Muscle of leg (tissue), 16 donors: ENCODE results near the gene KRT4. TPM values are rescaled to one million over a fixed set of nuclear protein-coding genes. Genes with fewer than 3 reads are reported as not detected.
"Not testable (repeated sequence)": the region's sequence is repeated elsewhere in the genome, so short reads cannot be mapped to it uniquely, and the experiment has no call there.

Experiments used
- DNase-seq: peaks from one replicate; pipeline ENCODE4 v3.0.0; 2013
- H3K27ac ChIP-seq: one replicate; pipeline ENCODE4 v1.5.1; 2013; ENCODE audit warnings: mild to moderate bottlenecking, low read length, control low read depth
- H3K27me3 ChIP-seq: one replicate; pipeline ENCODE4 v1.6.1; 2013; ENCODE audit warnings: low read length; ENCODE audit not compliant: control insufficient read depth, insufficient read depth
- H3K36me3 ChIP-seq: one replicate; pipeline ENCODE4 v1.6.1; 2013; ENCODE audit warnings: low read length; ENCODE audit not compliant: control insufficient read depth, insufficient read depth
- H3K4me1 ChIP-seq: one replicate; pipeline ENCODE4 v1.6.1; 2013; ENCODE audit warnings: low read length; ENCODE audit not compliant: control insufficient read depth, insufficient read depth
- H3K4me3 ChIP-seq: one replicate; pipeline ENCODE4 v1.5.1; 2013; ENCODE audit warnings: low read length, control low read depth
- H3K9me3 ChIP-seq: replicated peaks from 2 replicates; pipeline ENCODE4 v1.6.1; 2013; ENCODE audit warnings: low read depth, low read length; ENCODE audit not compliant: control insufficient read depth
- WGBS: methylation state at CpG from one replicate; pipeline ENCODE4 v1.1.5; 2013; ENCODE audit warnings: missing lambda C conversion rate; ENCODE audit not compliant: insufficient coverage; 5-methylcytosine and 5-hydroxymethylcytosine counted together
- long read RNA-seq, 11 donors: transcript quantifications; one replicate each; lab custom pipeline, GENCODE V29; 2026
- polyA plus RNA-seq, 8 donors: library from polyadenylated mRNA; unstranded; fragments of 120-200 nt; gene quantifications; one replicate each; pipeline versions ENCODE4 v1.2.1 to v1.2.3, GENCODE V29; 2013; ENCODE audit warnings: inconsistent platforms in 1 of 8, low replicate concordance in 1 of 8; ENCODE audit not compliant: insufficient read length in 8 of 8, insufficient read depth in 1 of 8
- total RNA-seq: library from RNA; stranded (reverse); fragments of 120-200 nt; gene quantifications from one replicate; pipeline ENCODE4 v1.2.4, GENCODE V29; 2013

The KRT4 gene
- 0.04 TPM for total RNA-seq
- polyA plus RNA-seq = 100 to 1,000 TPM in 1 of 8 donors, 1 to 10 TPM in 1, under 1 TPM in 5, not detected in 1; 0.04 to 178 (median 0.50) TPM
- long read RNA-seq, donor 1 = 0 reads
- long read RNA-seq, donor 2 = 0 reads
- long read RNA-seq, donor 3 = 0 reads
- long read RNA-seq, donor 4 = 0 reads
- long read RNA-seq, donor 5, partial matches to known transcripts = 0 of 1 reads
- long read RNA-seq, donor 5, other reads (novel, unspliced or antisense) = 0 of 1 reads
- long read RNA-seq, donor 6 = 0 reads
- long read RNA-seq, donor 7 = 0 reads
- long read RNA-seq, donor 8 = 0 reads
- long read RNA-seq, donor 9 = 0 reads
- long read RNA-seq, donor 10 = 0 reads
- long read RNA-seq, donor 11 = 0 reads

GRCh38 chr12:52813885-52814709 is at the start of gene KRT4:
TSS of gene KRT4 (minus strand) at chr12:52814116. CDS start at chr12:52814058, 58 bp downstream.
- no peak for DNase-seq
- H3K4me1 ChIP-seq = peaks cover 7% of the 10 kb centered on the region
- H3K9me3 ChIP-seq = no peaks in the 10 kb centered on the region
- WGBS = 74% methylated on average over 10 of the region's 15 CpGs
- H3K27me3 ChIP-seq = peaks cover 15% of the 10 kb centered on the region
- H3K27ac ChIP-seq = no peak within 1 kb of the TSS
- H3K4me3 ChIP-seq = no peak within 1 kb of the TSS
- H3K36me3 ChIP-seq = no peaks in the 10 kb centered on the region

- WGBS = 80% methylated on average over 1 of the region's 2 CpGs
Measured at GRCh38 chr12:52862023-52862422, 48.1 kb upstream of the KRT4 start.

DNA sequence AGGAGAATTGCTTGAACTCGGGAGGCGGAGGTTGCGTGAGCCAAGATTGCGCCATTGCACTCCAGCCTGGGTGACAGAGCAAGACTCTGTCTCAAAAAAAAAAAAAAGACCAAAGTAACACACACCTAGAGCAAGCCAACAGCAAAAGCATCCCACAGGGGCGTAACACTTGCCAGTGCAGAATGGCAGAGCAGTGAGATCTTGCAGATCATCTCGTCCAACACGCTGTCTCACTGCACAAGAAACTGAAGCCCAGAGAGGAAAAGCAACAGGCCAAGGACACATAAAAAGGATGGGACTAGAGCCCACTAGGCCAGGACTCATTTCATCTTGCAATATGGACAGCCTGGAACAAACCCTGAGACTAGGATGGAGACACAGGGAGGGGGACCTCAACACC is 47.6 kb upstream of the KRT4 start:
- Histone ChIP-seq H3K4me1 (no peaks in the 10 kb centered on the region), H3K27me3 (no peaks in the 10 kb centered on the region), H3K36me3 (no peaks in the 10 kb centered on the region), H3K27ac (no peak overlapping the region), H3K4me3 (no peak overlapping the region), H3K9me3 (no peaks in the 10 kb centered on the region)
- no peak for DNase-seq
- WGBS = 70% methylated on average over 3 of the region's 7 CpGs

More at GRCh38 chr12:52862023-52862422, 48.1 kb upstream of the KRT4 start:
- no peaks in the 10 kb centered on the region for H3K9me3 ChIP-seq
- no peak overlapping the region for H3K27ac ChIP-seq
- no peak for DNase-seq
- no peaks in the 10 kb centered on the region for H3K4me1 ChIP-seq
- H3K36me3 ChIP-seq = no peaks in the 10 kb centered on the region
- H3K4me3 ChIP-seq = no peak overlapping the region
- no peaks in the 10 kb centered on the region for H3K27me3 ChIP-seq

DNA sequence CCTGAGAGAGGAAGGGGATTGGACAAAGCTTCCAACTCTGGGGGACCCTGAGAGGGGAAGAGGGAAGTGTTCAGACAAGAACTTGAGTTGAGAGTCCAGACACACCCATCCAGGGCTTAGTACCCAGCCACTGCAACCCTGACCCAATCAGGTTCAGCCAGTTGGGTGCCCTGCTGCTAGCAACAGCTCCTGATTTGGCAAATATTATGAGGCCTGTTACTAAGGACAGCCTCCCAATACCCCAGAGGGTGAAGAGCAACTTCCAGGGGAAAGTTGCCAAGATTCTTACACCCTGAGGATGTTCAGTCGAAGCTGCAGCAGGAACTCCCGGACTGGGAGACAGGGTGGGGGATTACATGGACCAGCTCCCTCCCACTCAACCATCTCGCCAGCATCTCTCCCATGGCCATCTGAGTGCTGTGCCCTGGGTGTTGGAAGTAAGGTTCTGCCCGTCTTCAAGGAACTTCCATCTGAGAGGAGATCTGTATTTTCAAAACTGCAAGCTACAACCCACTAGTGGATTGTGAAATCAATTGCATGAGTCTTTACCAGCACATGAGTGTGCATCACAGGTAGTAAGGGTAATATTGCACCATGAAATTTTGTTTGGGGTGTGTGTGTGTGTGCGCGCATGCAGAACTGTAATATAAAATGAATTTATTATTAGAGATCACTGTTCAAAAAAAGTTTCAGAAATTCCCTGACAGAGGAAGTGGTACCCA is 46.3 kb upstream of the KRT4 start:
- H3K36me3 ChIP-seq = no peaks in the 10 kb centered on the region
- DNase-seq = no peak
- H3K4me3 ChIP-seq = no peak overlapping the region
- H3K4me1 ChIP-seq = no peaks in the 10 kb centered on the region
- H3K27me3 ChIP-seq = no peaks in the 10 kb centered on the region
- no peaks in the 10 kb centered on the region for H3K9me3 ChIP-seq
- WGBS = no CpG with 5 or more reads among the region's 6 CpGs
- no peak overlapping the region for H3K27ac ChIP-seq

- no peak for DNase-seq
- no peak overlapping the region for H3K27ac ChIP-seq
- no peak overlapping the region for H3K4me3 ChIP-seq
- WGBS = no CpG with 5 or more reads among the region's 3 CpGs
- H3K27me3 ChIP-seq = no peaks in the 10 kb centered on the region
- H3K36me3 ChIP-seq = no peaks in the 10 kb centered on the region
- no peaks in the 10 kb centered on the region for H3K4me1 ChIP-seq
- no peaks in the 10 kb centered on the region for H3K9me3 ChIP-seq
Measured at GRCh38 chr12:52857500-52857899, 43.6 kb upstream of the KRT4 start.

DNA sequence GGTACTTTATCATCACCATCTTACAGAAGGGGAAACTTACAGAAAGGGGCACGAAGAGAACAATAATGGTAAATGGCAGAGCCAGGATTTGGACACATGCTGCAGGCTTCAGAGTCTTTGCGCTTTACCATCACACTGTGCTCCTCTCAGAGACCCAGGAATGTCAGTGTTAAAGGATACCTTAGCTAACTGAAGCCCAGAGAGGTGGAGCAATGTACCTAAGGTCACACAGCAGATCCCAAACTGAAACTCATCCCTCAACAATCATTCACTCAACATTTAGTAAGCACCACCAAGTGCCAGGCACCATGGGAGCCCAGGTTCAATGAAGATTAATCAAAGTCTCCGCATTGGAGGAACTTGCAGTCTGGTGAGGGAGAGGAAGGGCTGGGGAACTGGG is 42.9 kb upstream of the KRT4 start:
- WGBS = 100% methylated on average over 1 of the region's 3 CpGs
- Histone ChIP-seq H3K27me3 (no peaks in the 10 kb centered on the region), H3K9me3 (no peaks in the 10 kb centered on the region), H3K36me3 (no peaks in the 10 kb centered on the region), H3K27ac (no peak overlapping the region), H3K4me3 (no peak overlapping the region), H3K4me1 (no peaks in the 10 kb centered on the region)
- DNase-seq = no peak

DNA sequence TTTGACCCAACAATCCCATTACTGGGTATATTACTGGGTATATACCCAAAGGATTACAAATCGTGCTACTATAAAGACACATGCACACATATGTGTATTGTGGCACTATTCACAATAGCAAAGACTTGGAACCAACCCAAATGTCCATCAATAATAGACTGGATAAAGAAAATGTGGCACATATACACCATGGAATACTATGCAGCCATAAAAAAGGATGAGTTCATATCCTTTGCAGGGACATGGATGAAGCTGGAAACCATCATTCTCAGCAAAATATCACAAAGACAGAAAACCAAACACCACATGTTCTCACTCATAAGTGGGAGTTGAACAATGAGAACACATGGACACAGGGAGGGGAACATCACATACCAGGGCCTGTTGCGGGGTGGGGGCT is 42.2 kb upstream of the KRT4 start:
- not testable (repeated sequence) for H3K4me3 ChIP-seq, DNase-seq, H3K27ac ChIP-seq, H3K4me1 ChIP-seq, H3K9me3 ChIP-seq, H3K36me3 ChIP-seq, H3K27me3 ChIP-seq
- WGBS = no CpG with 5 or more reads among the region's 2 CpGs

GRCh38 chr12:52851787-52852186 is 37.9 kb upstream of the KRT4 start:
- DNase-seq = no peak
- no peak overlapping the region for H3K4me3 ChIP-seq
- peaks cover 3% of the 10 kb centered on the region for H3K27me3 ChIP-seq
- H3K27ac ChIP-seq = no peak overlapping the region
- H3K9me3 ChIP-seq = no peaks in the 10 kb centered on the region
- no peaks in the 10 kb centered on the region for H3K4me1 ChIP-seq
- no peaks in the 10 kb centered on the region for H3K36me3 ChIP-seq

GRCh38 chr12:52850681-52851080 is 36.8 kb upstream of the KRT4 start:
- Histone ChIP-seq H3K27ac (no peak overlapping the region), H3K9me3 (no peaks in the 10 kb centered on the region), H3K27me3 (peaks cover 3% of the 10 kb centered on the region), H3K4me1 (no peaks in the 10 kb centered on the region), H3K4me3 (no peak overlapping the region), H3K36me3 (no peaks in the 10 kb centered on the region)
- 76% methylated on average over 2 of the region's 5 CpGs for WGBS
- DNase-seq = no peak

DNA sequence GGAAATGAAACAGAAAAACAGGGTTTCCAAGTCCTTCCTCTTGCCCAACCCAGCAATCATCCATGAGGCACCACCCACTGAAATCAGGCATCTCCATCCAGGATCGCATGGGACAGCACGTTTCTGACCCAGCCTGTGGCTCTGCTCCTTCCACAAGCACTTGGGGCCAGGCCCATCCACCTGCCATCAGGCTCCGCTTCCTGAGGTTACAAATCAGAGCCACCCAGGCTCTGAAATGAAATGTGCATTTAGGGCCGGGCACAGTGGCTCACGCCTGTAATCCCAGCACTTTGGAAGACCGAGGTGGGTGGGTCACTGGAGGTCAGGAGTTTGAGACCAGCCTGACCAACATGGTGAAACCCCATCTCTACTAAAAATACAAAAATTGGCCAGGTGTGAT is 35.6 kb upstream of the KRT4 start:
- DNase-seq = no peak
- Histone ChIP-seq H3K4me1 (no peaks in the 10 kb centered on the region), H3K27me3 (peaks cover 3% of the 10 kb centered on the region), H3K36me3 (no peaks in the 10 kb centered on the region), H3K4me3 (no peak overlapping the region), H3K9me3 (no peaks in the 10 kb centered on the region), H3K27ac (no peak overlapping the region)
- 80% methylated on average over 3 of the region's 6 CpGs for WGBS
